Keratinocyte (primary cell): ENCODE data around the gene IRGQ. TPM values are rescaled to one million over a fixed set of nuclear protein-coding genes. Genes with fewer than 3 reads are reported as not detected.
A peak's percentile ranks its signal among the peaks of the same experiment; 100 is the strongest.

Experiments used
- DNase-seq: peaks from one replicate; pipeline ENCODE4 v3.0.0-alpha.2; 2011; ENCODE audit warnings: low read depth, missing footprints, low spot score
- FAIRE-seq: peaks from 2 replicates; lab custom pipeline; 2011; peaks lifted over from hg19 to GRCh38; lab: Jason Lieb, UNC
- H2AFZ ChIP-seq: 2 replicates; pipeline ENCODE4 v1.6.0; 2012; ENCODE audit warnings: low read length, control low read depth, inconsistent platforms; ENCODE audit not compliant: control insufficient read depth
- H3K27ac ChIP-seq: 2 replicates; pipeline ENCODE4 v1.5.1; 2011; ENCODE audit warnings: low read length; ENCODE audit not compliant: control insufficient read depth, insufficient read depth
- H3K27me3 ChIP-seq: 3 replicates; pipeline ENCODE4 v1.6.0; 2011; ENCODE audit warnings: low read length; ENCODE audit not compliant: control insufficient read depth, insufficient read depth; ENCODE audit errors: extremely low read depth
- H3K36me3 ChIP-seq, 2 experiments: 2 replicates in 1 of 2; 3 replicates in 1 of 2; pipeline ENCODE4 v1.5.1; 2011; ENCODE audit warnings: low read length in 2 of 2, mild to moderate bottlenecking in 1 of 2; ENCODE audit not compliant: control insufficient read depth in 2 of 2, insufficient read depth in 2 of 2; ENCODE audit errors: extremely low read depth in 1 of 2
- H3K4me1 ChIP-seq: 3 replicates; pipeline ENCODE4 v1.5.1; 2011; ENCODE audit warnings: low read length; ENCODE audit not compliant: control insufficient read depth, insufficient read depth; ENCODE audit errors: extremely low read depth
- H3K4me2 ChIP-seq: 3 replicates; pipeline ENCODE4 v1.6.0; 2011; ENCODE audit warnings: low read depth, low read length; ENCODE audit not compliant: control insufficient read depth, insufficient read depth; ENCODE audit errors: extremely low read depth
- H3K4me3 ChIP-seq, 3 experiments: fragments of 200-600 bp in 1 of 3; sonication (generic) in 1 of 3; 2 replicates in 2 of 3; 3 replicates in 1 of 3; pipeline ENCODE4 v1.5.1; 2011 to 2016; ENCODE audit warnings: low read length in 3 of 3, mild to moderate bottlenecking in 3 of 3, control low read depth in 2 of 3, inconsistent platforms in 1 of 3, low read depth in 1 of 3, mixed read lengths in 1 of 3, mixed run types in 1 of 3, moderate library complexity in 1 of 3; ENCODE audit not compliant: control insufficient read depth in 2 of 3, insufficient read depth in 2 of 3; ENCODE audit errors: extremely low read depth in 1 of 3
- H3K79me2 ChIP-seq: 2 replicates; pipeline ENCODE4 v1.6.0; 2012; ENCODE audit warnings: low read length; ENCODE audit not compliant: control insufficient read depth, insufficient read depth
- H3K9ac ChIP-seq: 3 replicates; pipeline ENCODE4 v1.6.0; 2011; ENCODE audit warnings: low read length; ENCODE audit not compliant: control insufficient read depth, insufficient read depth; ENCODE audit errors: extremely low read depth
- H3K9me1 ChIP-seq: 3 replicates; pipeline ENCODE4 v1.6.0; 2011; ENCODE audit warnings: low read length; ENCODE audit not compliant: control insufficient read depth, insufficient read depth; ENCODE audit errors: extremely low read depth
- H3K9me3 ChIP-seq: 2 replicates; pipeline ENCODE4 v1.5.1; 2012; ENCODE audit warnings: low read depth, low read length; ENCODE audit not compliant: control insufficient read depth
- H4K20me1 ChIP-seq: 3 replicates; pipeline ENCODE4 v1.6.0; 2011; ENCODE audit warnings: low read length; ENCODE audit not compliant: control insufficient read depth, insufficient read depth; ENCODE audit errors: extremely low read depth
- CTCF ChIP-seq, 3 experiments: IDR thresholded peaks in 1 of 3; conservative IDR thresholded peaks in 1 of 3; optimal IDR thresholded peaks in 1 of 3; 2 replicates in 2 of 3; 3 replicates in 1 of 3; pipeline versions ENCODE3 to v1.5.1; 2011; ENCODE audit warnings: low read length in 3 of 3, mild to moderate bottlenecking in 3 of 3, moderate library complexity in 2 of 3, control low read depth in 1 of 3, inconsistent platforms in 1 of 3; ENCODE audit not compliant: insufficient read depth in 2 of 3; ENCODE audit errors: extremely low read depth in 1 of 3
- EZH2 ChIP-seq: IDR thresholded peaks from one replicate; pipeline ENCODE4 v1.6.1; 2012; ENCODE audit warnings: inconsistent platforms, mild to moderate bottlenecking, low read length, moderate library complexity
- dilution Hi-C: fragments of 300-500 bp; cut with MboI; formaldehyde crosslinking; loops from one replicate; pipeline ENCODE4 v1.7.0; 2020; ENCODE audit warnings: low sequenced_read_pairs; ENCODE audit not compliant: extremely low pct_ligation_motif_present
- polyA plus RNA-seq, 5 experiments: library from polyadenylated mRNA; depleted of rRNA in 3 of 5; stranded (reverse) in 3 of 5; stranded (forward) in 1 of 5; unstranded in 1 of 5; fragments of >200 nt; gene quantifications; 1 replicate in 1 of 5; 2 replicates in 3 of 5; 3 replicates in 1 of 5; pipeline versions ENCODE4 v1.2.1 to v1.2.3, GENCODE V29; 2011 to 2012; ENCODE audit warnings: missing spikeins in 2 of 5, low read depth in 1 of 5, low replicate concordance in 1 of 5

IRGQ gene
- polyA plus RNA-seq, 1 donor (not counting 4 experiments of a cell fraction or from before 2014, with no cell fraction given) = 12.9 TPM

- TF ChIP-seq CTCF (optimal IDR thresholded peaks at IDR 0.05 in 1 of 3, IDR thresholded peaks at IDR 0.05 in 1 of 3, conservative IDR thresholded peaks at IDR 0.05 in 1 of 3; ENCODE audit: extremely low read depth in 1 of 3, insufficient read depth in 2 of 3, low read length in 3 of 3) (peak; percentile 87 to 92 (median 91)), EZH2 (no peak)
- H3K27ac ChIP-seq = no peak overlapping the region
- H4K20me1 ChIP-seq = no peaks in the 10 kb centered on the region
- FAIRE-seq (peak; percentile 62), DNase-seq (no peak)
- dilution Hi-C loops = no loop called here
- no peak overlapping the region for H3K4me2 ChIP-seq
- H3K27me3 ChIP-seq = no peaks in the 10 kb centered on the region
- no peaks in the 10 kb centered on the region for H3K9me1 ChIP-seq
- no peaks in the 10 kb centered on the region for H3K9me3 ChIP-seq
- H3K4me1 ChIP-seq = no peaks in the 10 kb centered on the region
- H3K4me3 ChIP-seq = no peak overlapping the region
- no peak overlapping the region for H3K9ac ChIP-seq
- no peaks in the 10 kb centered on the region for H3K79me2 ChIP-seq
- H3K36me3 ChIP-seq = peaks cover 8 to 28% of the 10 kb centered on the region in 2 experiments
- H2AFZ ChIP-seq = no peak overlapping the region
Observed at GRCh38 chr19:43555185-43555770, 40.7 kb downstream of the IRGQ start.

- H3K9me1 ChIP-seq = no peaks in the 10 kb centered on the region
- no peaks in the 10 kb centered on the region for H3K9me3 ChIP-seq
- no peaks in the 10 kb centered on the region for H3K27me3 ChIP-seq
- H3K4me3 ChIP-seq = no peak overlapping the region
- no peaks in the 10 kb centered on the region for H3K4me1 ChIP-seq
- no peaks in the 10 kb centered on the region for H4K20me1 ChIP-seq
- H2AFZ ChIP-seq = no peak overlapping the region
- H3K27ac ChIP-seq = no peak overlapping the region
- no peak for TF ChIP-seq CTCF (optimal IDR thresholded peaks at IDR 0.05 in 1 of 3, IDR thresholded peaks at IDR 0.05 in 1 of 3, conservative IDR thresholded peaks at IDR 0.05 in 1 of 3; ENCODE audit: extremely low read depth in 1 of 3, insufficient read depth in 2 of 3, low read length in 3 of 3)
- no peak for TF ChIP-seq EZH2
- H3K79me2 ChIP-seq = no peaks in the 10 kb centered on the region
- no peak overlapping the region for H3K4me2 ChIP-seq
- FAIRE-seq = no peak
- H3K36me3 ChIP-seq = peaks cover 8 to 29% of the 10 kb centered on the region in 2 experiments
- no peak overlapping the region for H3K9ac ChIP-seq
- dilution Hi-C loops = no loop called here
- DNase-seq = no peak
Observed at GRCh38 chr19:43554317-43554895, 41.5 kb downstream of the IRGQ start.
